ENCODE results near the gene LTBP2.

The LTBP2 gene

DNA sequence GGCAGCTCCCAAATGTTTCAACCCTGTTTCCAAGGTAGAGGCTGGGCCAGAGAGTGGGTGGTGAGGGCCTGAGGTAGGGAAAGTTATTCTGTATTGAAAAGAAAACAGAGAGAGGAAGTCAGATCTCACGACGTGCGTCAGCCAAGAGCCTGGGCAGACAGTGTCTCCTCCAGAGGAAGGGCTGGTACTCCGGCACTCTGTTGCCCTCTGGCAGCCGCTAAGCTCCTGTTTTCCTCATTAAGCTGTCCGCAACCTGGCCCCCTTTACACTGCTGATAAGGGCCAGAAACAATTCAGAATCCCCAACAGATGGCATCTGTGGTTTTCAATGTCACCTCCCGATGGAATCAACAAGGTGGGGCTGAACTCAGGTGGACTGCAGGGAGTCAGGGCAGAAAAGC lies 26.0 kb upstream of the LTBP2 start:
- no peak overlapping the region for H3K27ac ChIP-seq (replicated peaks)
- no peak for TF ChIP-seq GABPA (IDR thresholded peaks at IDR 0.05; ENCODE audit: low read depth)
- TF ChIP-seq, protein P1, sequence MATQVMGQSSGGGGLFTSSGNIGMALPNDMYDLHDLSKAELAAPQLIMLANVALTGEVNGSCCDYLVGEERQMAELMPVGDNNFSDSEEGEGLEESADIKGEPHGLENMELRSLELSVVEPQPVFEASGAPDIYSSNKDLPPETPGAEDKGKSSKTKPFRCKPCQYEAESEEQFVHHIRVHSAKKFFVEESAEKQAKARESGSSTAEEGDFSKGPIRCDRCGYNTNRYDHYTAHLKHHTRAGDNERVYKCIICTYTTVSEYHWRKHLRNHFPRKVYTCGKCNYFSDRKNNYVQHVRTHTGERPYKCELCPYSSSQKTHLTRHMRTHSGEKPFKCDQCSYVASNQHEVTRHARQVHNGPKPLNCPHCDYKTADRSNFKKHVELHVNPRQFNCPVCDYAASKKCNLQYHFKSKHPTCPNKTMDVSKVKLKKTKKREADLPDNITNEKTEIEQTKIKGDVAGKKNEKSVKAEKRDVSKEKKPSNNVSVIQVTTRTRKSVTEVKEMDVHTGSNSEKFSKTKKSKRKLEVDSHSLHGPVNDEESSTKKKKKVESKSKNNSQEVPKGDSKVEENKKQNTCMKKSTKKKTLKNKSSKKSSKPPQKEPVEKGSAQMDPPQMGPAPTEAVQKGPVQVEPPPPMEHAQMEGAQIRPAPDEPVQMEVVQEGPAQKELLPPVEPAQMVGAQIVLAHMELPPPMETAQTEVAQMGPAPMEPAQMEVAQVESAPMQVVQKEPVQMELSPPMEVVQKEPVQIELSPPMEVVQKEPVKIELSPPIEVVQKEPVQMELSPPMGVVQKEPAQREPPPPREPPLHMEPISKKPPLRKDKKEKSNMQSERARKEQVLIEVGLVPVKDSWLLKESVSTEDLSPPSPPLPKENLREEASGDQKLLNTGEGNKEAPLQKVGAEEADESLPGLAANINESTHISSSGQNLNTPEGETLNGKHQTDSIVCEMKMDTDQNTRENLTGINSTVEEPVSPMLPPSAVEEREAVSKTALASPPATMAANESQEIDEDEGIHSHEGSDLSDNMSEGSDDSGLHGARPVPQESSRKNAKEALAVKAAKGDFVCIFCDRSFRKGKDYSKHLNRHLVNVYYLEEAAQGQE (IDR thresholded peaks at IDR 0.05; ENCODE audit: insufficient replicate concordance, low read depth): no peak
- no peak for TF ChIP-seq POLR2AphosphoS5 (IDR thresholded peaks at IDR 0.05; ENCODE audit: low read depth)
- no peak overlapping the region for H3K4me3 ChIP-seq (replicated peaks; ENCODE audit: insufficient read depth, low read length)
- DNase-seq (ENCODE audit: low read depth in 1 of 2, low spot score in 1 of 2): no peak
- no peaks in the 10 kb centered on the region for H3K27me3 ChIP-seq (ENCODE audit: insufficient read depth, poor library complexity, severe bottlenecking)

DNA sequence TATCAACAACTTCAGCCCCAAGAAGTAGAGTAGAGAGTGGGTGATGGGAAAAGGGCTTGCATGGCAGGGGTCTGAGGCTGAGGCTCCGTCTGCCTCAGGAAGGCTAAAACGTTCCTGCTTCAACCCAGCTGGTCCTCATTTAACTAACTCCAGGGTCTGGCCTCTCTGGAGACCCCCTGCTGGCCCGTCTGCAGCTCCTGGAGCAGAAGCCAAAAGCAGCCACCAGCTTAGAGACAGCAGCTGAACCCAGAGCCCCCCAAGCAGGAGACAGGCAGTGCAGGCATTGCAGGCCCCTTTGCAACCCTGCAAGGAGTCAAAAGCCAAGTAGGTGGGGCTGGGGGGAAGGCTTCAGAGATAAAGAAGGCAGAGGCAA lies 25.1 kb upstream of the LTBP2 start:
- Histone ChIP-seq H3K4me3 (replicated peaks; ENCODE audit: insufficient read depth, low read length) (no peak overlapping the region), H3K27me3 (ENCODE audit: insufficient read depth, poor library complexity, severe bottlenecking) (no peaks in the 10 kb centered on the region), H3K27ac (replicated peaks) (no peak overlapping the region)
- no peak for DNase-seq (ENCODE audit: low read depth in 1 of 2, low spot score in 1 of 2)
- TF ChIP-seq, protein P1 (IDR thresholded peaks at IDR 0.05; ENCODE audit: insufficient replicate concordance, low read depth): no peak
- no peak for TF ChIP-seq GABPA (IDR thresholded peaks at IDR 0.05; ENCODE audit: low read depth)
- TF ChIP-seq, protein P2, sequence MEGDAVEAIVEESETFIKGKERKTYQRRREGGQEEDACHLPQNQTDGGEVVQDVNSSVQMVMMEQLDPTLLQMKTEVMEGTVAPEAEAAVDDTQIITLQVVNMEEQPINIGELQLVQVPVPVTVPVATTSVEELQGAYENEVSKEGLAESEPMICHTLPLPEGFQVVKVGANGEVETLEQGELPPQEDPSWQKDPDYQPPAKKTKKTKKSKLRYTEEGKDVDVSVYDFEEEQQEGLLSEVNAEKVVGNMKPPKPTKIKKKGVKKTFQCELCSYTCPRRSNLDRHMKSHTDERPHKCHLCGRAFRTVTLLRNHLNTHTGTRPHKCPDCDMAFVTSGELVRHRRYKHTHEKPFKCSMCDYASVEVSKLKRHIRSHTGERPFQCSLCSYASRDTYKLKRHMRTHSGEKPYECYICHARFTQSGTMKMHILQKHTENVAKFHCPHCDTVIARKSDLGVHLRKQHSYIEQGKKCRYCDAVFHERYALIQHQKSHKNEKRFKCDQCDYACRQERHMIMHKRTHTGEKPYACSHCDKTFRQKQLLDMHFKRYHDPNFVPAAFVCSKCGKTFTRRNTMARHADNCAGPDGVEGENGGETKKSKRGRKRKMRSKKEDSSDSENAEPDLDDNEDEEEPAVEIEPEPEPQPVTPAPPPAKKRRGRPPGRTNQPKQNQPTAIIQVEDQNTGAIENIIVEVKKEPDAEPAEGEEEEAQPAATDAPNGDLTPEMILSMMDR (IDR thresholded peaks at IDR 0.05; ENCODE audit: insufficient read depth, low read length): no peak
- TF ChIP-seq SPI1 (IDR thresholded peaks at IDR 0.05; ENCODE audit: borderline replicate concordance, low read depth): no peak
- no peak for TF ChIP-seq POLR2AphosphoS5 (IDR thresholded peaks at IDR 0.05; ENCODE audit: low read depth)

DNA sequence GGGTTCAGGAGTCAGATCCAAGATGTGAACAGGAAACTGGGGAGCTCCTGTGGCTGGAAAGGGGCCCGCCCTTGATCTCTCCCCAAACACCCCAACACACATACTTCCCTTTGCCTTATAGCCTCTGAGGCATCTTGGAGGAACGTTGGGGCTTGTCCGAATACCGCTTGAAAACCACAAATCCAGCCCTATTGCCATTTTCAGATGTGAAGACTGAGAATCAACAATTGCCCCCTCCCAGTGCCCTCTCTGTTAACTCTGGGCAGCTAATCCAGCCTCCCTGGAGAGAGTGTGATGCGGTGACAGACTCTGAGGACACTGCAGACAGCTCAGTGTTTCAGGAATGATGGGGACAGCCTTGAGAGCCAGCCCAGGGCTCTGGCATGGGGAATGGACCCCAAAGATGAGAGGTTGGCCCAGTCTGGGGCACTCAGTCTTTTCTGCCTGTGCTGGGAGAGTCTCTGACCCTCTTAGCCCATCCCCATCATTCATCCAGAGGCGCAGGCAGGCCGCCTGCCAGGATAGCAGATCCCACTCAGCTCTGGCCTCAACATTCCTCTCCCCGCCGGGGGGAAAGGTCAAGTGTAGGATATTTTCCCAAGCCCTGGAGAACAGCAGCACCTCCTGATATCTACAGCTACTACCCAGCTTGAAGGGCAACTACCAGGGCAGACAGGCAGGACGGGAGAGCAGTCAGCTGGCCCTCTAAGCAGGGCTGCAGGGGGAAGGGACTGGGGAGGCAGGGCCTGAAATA lies 24.6 kb upstream of the LTBP2 start:
- TF ChIP-seq SPI1 (IDR thresholded peaks at IDR 0.05; ENCODE audit: borderline replicate concordance, low read depth) (no peak), GABPA (IDR thresholded peaks at IDR 0.05; ENCODE audit: low read depth) (no peak), POLR2AphosphoS5 (IDR thresholded peaks at IDR 0.05; ENCODE audit: low read depth) (no peak)
- TF ChIP-seq, protein P2 (IDR thresholded peaks at IDR 0.05; ENCODE audit: insufficient read depth, low read length): no peak
- TF ChIP-seq, protein P1 (IDR thresholded peaks at IDR 0.05; ENCODE audit: insufficient replicate concordance, low read depth): no peak
- Histone ChIP-seq H3K27me3 (ENCODE audit: insufficient read depth, poor library complexity, severe bottlenecking) (no peaks in the 10 kb centered on the region), H3K27ac (replicated peaks) (no peak overlapping the region), H3K4me3 (replicated peaks; ENCODE audit: insufficient read depth, low read length) (no peak overlapping the region)
- DNase-seq (ENCODE audit: low read depth in 1 of 2, low spot score in 1 of 2): no peak
